Measurements from ENCODE around the gene FBXO9.
A peak's percentile ranks its signal among the peaks of the same experiment; 100 is the strongest.

Gene FBXO9

DNA sequence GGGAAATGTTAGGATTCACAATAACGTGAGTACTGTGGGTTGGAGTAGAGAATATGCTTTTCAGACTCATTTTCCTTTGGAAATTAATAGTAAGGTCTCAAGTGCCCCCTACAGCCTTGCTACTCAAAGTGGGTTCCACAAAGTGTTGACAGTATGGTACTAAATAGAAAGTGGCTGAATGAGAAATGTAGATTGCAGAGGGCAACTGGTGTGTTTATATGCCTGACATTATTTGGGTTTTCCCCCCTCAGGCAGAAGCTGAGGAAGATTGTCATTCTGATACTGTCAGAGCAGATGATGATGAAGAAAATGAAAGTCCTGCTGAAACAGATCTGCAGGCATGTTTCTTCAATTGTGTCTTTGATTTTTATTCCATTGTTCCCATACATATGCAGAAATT, 5.6 kb downstream of the FBXO9 start:
- Histone ChIP-seq H3K9me3 (ENCODE audit: insufficient read depth, low read length) (no peaks in the 10 kb centered on the region), H3K4me3 (ENCODE audit: low read length) (peak overlapping the region; percentile 40), H2AFZ (ENCODE audit: low read depth, low read length) (no peak overlapping the region), H3K4me1 (ENCODE audit: low read length) (peaks cover 46% of the 10 kb centered on the region), H3K27ac (ENCODE audit: low read length) (peak overlapping the region; percentile 56), H3K9ac (ENCODE audit: low read length) (no peak overlapping the region), H3K4me2 (ENCODE audit: low read length) (peak overlapping the region; percentile 70), H3K36me3 (replicated peaks; ENCODE audit: low read depth, low read length) (peaks cover 32% of the 10 kb centered on the region), H3K79me2 (ENCODE audit: low read length) (peaks cover 43% of the 10 kb centered on the region), H4K20me1 (ENCODE audit: insufficient read depth, low read length) (peaks cover 15% of the 10 kb centered on the region), H3K27me3 (ENCODE audit: low read depth, low read length) (no peaks in the 10 kb centered on the region)
- TF ChIP-seq EZH2phosphoT487 (IDR thresholded peaks at IDR 0.05; ENCODE audit: low read depth): no peak
- TF ChIP-seq, protein P1, sequence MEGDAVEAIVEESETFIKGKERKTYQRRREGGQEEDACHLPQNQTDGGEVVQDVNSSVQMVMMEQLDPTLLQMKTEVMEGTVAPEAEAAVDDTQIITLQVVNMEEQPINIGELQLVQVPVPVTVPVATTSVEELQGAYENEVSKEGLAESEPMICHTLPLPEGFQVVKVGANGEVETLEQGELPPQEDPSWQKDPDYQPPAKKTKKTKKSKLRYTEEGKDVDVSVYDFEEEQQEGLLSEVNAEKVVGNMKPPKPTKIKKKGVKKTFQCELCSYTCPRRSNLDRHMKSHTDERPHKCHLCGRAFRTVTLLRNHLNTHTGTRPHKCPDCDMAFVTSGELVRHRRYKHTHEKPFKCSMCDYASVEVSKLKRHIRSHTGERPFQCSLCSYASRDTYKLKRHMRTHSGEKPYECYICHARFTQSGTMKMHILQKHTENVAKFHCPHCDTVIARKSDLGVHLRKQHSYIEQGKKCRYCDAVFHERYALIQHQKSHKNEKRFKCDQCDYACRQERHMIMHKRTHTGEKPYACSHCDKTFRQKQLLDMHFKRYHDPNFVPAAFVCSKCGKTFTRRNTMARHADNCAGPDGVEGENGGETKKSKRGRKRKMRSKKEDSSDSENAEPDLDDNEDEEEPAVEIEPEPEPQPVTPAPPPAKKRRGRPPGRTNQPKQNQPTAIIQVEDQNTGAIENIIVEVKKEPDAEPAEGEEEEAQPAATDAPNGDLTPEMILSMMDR (IDR thresholded peaks at IDR 0.05; ENCODE audit: low read depth, low read length): peak; percentile 65

DNA sequence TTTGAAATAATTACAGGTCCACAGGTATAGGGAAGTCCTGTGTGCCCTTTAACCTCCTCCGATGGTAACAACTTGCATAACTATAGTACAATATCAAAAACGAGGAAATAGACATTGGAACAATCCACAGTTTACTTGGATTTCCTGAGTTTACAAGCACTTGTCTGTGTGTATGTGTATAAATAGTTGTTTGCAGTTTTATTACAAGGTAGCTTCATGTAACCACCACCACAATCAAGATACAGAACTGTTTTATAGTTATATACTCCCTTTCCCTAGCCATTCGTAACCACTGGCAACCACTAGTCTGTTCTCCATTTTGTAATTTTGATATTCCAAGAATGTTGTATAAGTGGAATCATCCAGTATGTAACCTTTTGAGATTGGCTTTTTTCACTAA, 9.1 kb downstream of the FBXO9 start:
- Histone ChIP-seq H3K4me2 (ENCODE audit: low read length) (no peak overlapping the region), H3K27me3 (ENCODE audit: low read depth, low read length) (no peaks in the 10 kb centered on the region), H3K4me1 (ENCODE audit: low read length) (peaks cover 22% of the 10 kb centered on the region), H3K9ac (ENCODE audit: low read length) (no peak overlapping the region), H3K4me3 (ENCODE audit: low read length) (no peak overlapping the region), H4K20me1 (ENCODE audit: insufficient read depth, low read length) (peaks cover 9% of the 10 kb centered on the region), H3K9me3 (ENCODE audit: insufficient read depth, low read length) (no peaks in the 10 kb centered on the region), H3K36me3 (replicated peaks; ENCODE audit: low read depth, low read length) (peaks cover 42% of the 10 kb centered on the region), H2AFZ (ENCODE audit: low read depth, low read length) (no peak overlapping the region), H3K27ac (ENCODE audit: low read length) (no peak overlapping the region), H3K79me2 (ENCODE audit: low read length) (peaks cover 19% of the 10 kb centered on the region)
- no peak for TF ChIP-seq EZH2phosphoT487 (IDR thresholded peaks at IDR 0.05; ENCODE audit: low read depth)
- TF ChIP-seq, protein P1 (IDR thresholded peaks at IDR 0.05; ENCODE audit: low read depth, low read length): no peak

DNA sequence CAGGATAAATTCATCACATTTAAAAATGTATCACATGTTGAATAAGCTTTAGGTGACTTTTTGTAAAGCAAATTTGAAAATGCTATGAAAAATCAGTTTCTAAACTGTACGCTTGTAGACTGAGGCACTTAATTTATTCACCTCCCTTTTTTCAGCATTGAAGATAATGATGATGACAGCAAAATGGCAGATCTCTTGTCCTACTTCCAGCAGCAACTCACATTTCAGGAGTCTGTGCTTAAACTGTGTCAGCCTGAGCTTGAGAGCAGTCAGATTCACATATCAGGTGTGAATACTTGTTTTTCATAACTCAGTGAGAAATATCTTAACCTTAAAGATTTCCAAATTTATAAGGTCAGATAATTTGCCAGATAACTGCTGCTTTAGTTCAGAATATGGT, 15.6 kb downstream of the FBXO9 start:
- Histone ChIP-seq H3K27ac (ENCODE audit: low read length) (no peak overlapping the region), H3K4me2 (ENCODE audit: low read length) (no peak overlapping the region), H2AFZ (ENCODE audit: low read depth, low read length) (no peak overlapping the region), H3K9ac (ENCODE audit: low read length) (no peak overlapping the region), H3K27me3 (ENCODE audit: low read depth, low read length) (no peaks in the 10 kb centered on the region), H3K9me3 (ENCODE audit: insufficient read depth, low read length) (no peaks in the 10 kb centered on the region), H3K36me3 (replicated peaks; ENCODE audit: low read depth, low read length) (peaks cover 59% of the 10 kb centered on the region), H3K4me3 (ENCODE audit: low read length) (no peak overlapping the region), H3K79me2 (ENCODE audit: low read length) (no peaks in the 10 kb centered on the region), H3K4me1 (ENCODE audit: low read length) (no peaks in the 10 kb centered on the region), H4K20me1 (ENCODE audit: insufficient read depth, low read length) (no peaks in the 10 kb centered on the region)
- TF ChIP-seq, protein P1 (IDR thresholded peaks at IDR 0.05; ENCODE audit: low read depth, low read length): no peak

DNA sequence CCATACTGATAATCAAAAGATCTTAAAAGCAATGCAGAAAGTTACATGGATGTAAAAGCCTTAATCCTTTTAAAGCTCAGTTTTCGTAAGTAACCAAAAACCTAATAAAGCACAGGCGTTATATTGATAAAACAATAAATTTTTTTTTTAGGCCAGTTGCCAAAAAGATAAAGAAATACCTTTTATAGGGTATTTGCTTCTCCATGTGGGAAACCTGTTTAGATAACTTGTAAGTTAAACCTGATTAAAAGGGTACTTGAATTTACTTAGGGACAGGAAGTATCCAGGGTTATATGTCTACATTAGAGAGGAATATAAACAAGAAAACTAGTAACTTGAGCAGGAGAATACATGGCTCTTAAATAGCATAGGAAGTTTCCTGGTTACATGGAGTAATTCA, 21.1 kb downstream of the FBXO9 start:
- H3K4me2 ChIP-seq (ENCODE audit: low read length): no peak overlapping the region

More for the DNA sequence above, 21.1 kb downstream of the FBXO9 start:
- Histone ChIP-seq H4K20me1 (ENCODE audit: insufficient read depth, low read length) (no peaks in the 10 kb centered on the region), H2AFZ (ENCODE audit: low read depth, low read length) (no peak overlapping the region), H3K27ac (ENCODE audit: low read length) (no peak overlapping the region), H3K4me1 (ENCODE audit: low read length) (no peaks in the 10 kb centered on the region), H3K36me3 (replicated peaks; ENCODE audit: low read depth, low read length) (peaks cover 38% of the 10 kb centered on the region), H3K9me3 (ENCODE audit: insufficient read depth, low read length) (no peaks in the 10 kb centered on the region), H3K4me3 (ENCODE audit: low read length) (no peak overlapping the region), H3K79me2 (ENCODE audit: low read length) (no peaks in the 10 kb centered on the region), H3K27me3 (ENCODE audit: low read depth, low read length) (no peaks in the 10 kb centered on the region), H3K9ac (ENCODE audit: low read length) (no peak overlapping the region)
- TF ChIP-seq, protein P1 (IDR thresholded peaks at IDR 0.05; ENCODE audit: low read depth, low read length): no peak
- TF ChIP-seq EZH2phosphoT487 (IDR thresholded peaks at IDR 0.05; ENCODE audit: low read depth): no peak
